B cell (primary cell): Measurements from ENCODE around the gene NAA10.

ENCODE experiments used
- CTCF ChIP-seq: fragments of 200-600 bp; IDR thresholded peaks from one replicate; pipeline ENCODE4 v1.8.0; 2022; ENCODE audit warnings: antibody characterized with exemption, mild to moderate bottlenecking
- EZH2 ChIP-seq: IDR thresholded peaks from 2 replicates; pipeline ENCODE4 v1.6.1; 2012; ENCODE audit warnings: borderline replicate concordance, low read depth, mild to moderate bottlenecking, moderate library complexity, low read length; ENCODE audit not compliant: insufficient read depth, poor library complexity, severe bottlenecking

GRCh38 chrX:153888344-153888743 is 46.5 kb downstream of the NAA10 start:
- no peak for TF ChIP-seq CTCF
- TF ChIP-seq EZH2: no peak
